GM10248 (cell line): ENCODE data around the gene LILRB3.
"Not testable (repeated sequence)": the region's sequence is repeated elsewhere in the genome, so short reads cannot be mapped to it uniquely, and the experiment has no call there.

ENCODE experiments used
- CTCF ChIA-PET: fragments of 300-600 bp; sonication (Branson Sonifier 250); formaldehyde crosslinking; extraction: SDS; loops from one replicate; lab custom pipeline; 2021; ENCODE audit warnings: antibody characterized with exemption; lab: Yijun Ruan, JAX
- POLR2A ChIA-PET: fragments of 350-650 bp; sonication (Branson Sonifier 250); formaldehyde crosslinking; extraction: SDS; loops from one replicate; lab custom pipeline; 2020; ENCODE audit warnings: antibody characterized with exemption; lab: Yijun Ruan, JAX
- DNase-seq: peaks from one replicate; pipeline ENCODE4 v3.0.0; 2012; ENCODE audit errors: extremely low spot score
- TF ChIP-seq, protein P1 (sequence below): IDR thresholded peaks from 2 replicates; pipeline ENCODE4 v1.5.1; 2012; ENCODE audit warnings: mild to moderate bottlenecking, low read depth; ENCODE audit errors: extremely low read depth, missing control alignments, control extremely low read depth

The LILRB3 gene

GRCh38 chr19:54209058-54209810 lies 13.6 kb downstream of the LILRB3 start:
- CTCF ChIA-PET = interaction anchor here (1.0 kb wide), 1 partner anchor 182 kb away, joined by 3 read pairs; no protein-coding TSS in a partner anchor
- TF ChIP-seq, protein P1, sequence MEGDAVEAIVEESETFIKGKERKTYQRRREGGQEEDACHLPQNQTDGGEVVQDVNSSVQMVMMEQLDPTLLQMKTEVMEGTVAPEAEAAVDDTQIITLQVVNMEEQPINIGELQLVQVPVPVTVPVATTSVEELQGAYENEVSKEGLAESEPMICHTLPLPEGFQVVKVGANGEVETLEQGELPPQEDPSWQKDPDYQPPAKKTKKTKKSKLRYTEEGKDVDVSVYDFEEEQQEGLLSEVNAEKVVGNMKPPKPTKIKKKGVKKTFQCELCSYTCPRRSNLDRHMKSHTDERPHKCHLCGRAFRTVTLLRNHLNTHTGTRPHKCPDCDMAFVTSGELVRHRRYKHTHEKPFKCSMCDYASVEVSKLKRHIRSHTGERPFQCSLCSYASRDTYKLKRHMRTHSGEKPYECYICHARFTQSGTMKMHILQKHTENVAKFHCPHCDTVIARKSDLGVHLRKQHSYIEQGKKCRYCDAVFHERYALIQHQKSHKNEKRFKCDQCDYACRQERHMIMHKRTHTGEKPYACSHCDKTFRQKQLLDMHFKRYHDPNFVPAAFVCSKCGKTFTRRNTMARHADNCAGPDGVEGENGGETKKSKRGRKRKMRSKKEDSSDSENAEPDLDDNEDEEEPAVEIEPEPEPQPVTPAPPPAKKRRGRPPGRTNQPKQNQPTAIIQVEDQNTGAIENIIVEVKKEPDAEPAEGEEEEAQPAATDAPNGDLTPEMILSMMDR = no peak
- POLR2A ChIA-PET = interaction anchor here (1.1 to 5.7 kb wide), 4 partner anchors 9 to 20 kb away, joined by 3 to 30 read pairs (median 8); partner anchors contain the start of genes MBOAT7, RPS9 and TSEN34
- no peak for DNase-seq

DNA sequence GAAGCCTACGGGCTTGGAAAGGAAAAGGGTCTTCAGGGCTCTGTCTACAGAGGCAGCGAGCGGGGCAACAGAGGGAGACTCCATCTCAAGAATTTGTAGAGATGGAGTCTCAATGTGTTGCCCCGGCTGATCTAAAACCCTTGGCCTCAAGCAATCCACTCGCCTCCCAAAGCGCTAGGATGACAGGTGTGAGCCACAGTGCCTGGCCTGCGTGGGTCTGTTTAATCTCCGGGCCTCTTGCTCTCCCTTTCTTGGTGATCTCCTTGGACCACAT lies 14.1 kb downstream of the LILRB3 start:
- DNase-seq = no peak
- TF ChIP-seq, protein P1 = no peak
- ChIA-PET CTCF (interaction anchor here (1.0 to 1.2 kb wide), 2 partner anchors 12 to 182 kb away, joined by 3 read pairs; no protein-coding TSS in a partner anchor), POLR2A (interaction anchor here (0.7 to 5.7 kb wide), 4 partner anchors 8 to 35 kb away, joined by 4 to 30 read pairs (median 8); partner anchors contain the start of genes MBOAT7, RPS9, TMC4 and TSEN34)

DNA sequence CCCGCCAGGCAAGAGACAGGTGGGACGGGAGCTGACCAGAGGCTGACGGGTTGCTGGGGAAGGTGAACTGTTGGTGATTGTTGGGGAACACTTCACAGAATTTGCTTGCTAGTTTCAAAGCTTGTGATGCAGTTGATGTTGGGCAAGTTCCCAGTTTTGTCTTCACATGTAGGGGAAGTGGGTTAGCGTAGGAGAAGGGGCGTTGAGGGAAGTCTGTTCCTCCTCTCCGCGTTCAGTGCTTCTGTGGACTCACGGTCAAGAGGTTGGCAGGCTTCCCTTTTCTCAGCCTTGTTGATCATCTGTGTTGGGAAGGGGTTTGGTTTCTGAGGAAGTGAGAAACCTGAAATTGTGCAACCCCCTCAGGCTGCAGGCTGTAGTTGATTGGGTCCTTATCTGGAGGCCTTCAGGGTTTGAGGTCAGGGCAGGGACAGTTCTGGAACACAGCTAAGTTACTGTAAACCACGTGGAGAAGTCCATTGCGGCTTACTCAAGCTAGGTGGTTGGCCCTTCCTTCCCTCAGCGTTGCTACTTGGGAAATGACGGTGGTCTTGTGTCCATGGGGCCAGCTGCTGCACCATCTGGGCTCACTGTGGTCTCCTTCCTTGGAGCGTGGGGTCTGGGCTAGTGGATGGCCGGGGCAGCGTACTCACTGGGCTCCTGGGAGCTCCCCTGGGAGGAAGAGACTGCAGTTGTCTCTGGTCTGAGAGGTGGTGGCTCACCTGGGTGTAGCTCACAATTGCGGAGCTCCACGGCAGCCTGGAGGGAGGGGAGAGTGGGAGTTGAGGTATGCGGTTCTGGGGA lies 14.6 kb downstream of the LILRB3 start:
- ChIA-PET CTCF (interaction anchor here (1.0 to 1.2 kb wide), 3 partner anchors 11 to 183 kb away, joined by 3 read pairs; no protein-coding TSS in a partner anchor), POLR2A (interaction anchor here (0.7 to 5.7 kb wide), 4 partner anchors 8 to 35 kb away, joined by 4 to 30 read pairs (median 8); partner anchors contain the start of genes MBOAT7, RPS9, TMC4 and TSEN34)
- peak; percentile 66 for DNase-seq
- TF ChIP-seq, protein P1 = no peak

GRCh38 chr19:54207676-54207982 lies 15.2 kb downstream of the LILRB3 start:
- TF ChIP-seq, protein P1 = no peak
- no peak for DNase-seq
- ChIA-PET CTCF (interaction anchor here (1.2 to 1.6 kb wide), 3 partner anchors 11 to 48 kb away, joined by 3 to 5 read pairs (median 3); partner anchors contain the start of gene LENG1), POLR2A (interaction anchor here (1.6 to 5.7 kb wide), 2 partner anchors 16 to 18 kb away, joined by 11 to 30 read pairs; partner anchors contain the start of genes MBOAT7 and TSEN34)

DNA sequence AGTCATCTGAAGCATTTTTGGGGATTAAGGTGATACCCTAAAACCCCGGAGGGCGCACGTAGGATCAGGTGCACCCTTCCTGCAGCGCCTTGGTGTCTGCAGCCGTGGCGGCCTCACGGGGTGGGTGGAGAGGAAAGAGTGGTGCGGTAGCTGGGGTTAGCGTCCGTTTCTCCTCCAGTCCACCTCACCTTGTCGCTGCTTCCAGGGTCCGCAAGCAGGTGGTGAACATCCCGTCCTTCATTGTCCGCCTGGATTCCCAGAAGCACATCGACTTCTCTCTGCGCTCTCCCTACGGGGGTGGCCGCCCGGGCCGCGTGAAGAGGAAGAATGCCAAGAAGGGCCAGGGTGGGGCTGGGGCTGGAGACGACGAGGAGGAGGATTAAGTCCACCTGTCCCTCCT lies 15.6 kb downstream of the LILRB3 start:
- ChIA-PET CTCF (interaction anchor here (1.6 to 3.1 kb wide), 2 partner anchors 47 to 59 kb away, joined by 5 to 8 read pairs; partner anchors contain the start of gene LENG1), POLR2A (interaction anchor here (1.6 to 5.7 kb wide), 2 partner anchors 16 to 18 kb away, joined by 11 to 30 read pairs; partner anchors contain the start of genes MBOAT7 and TSEN34)
- DNase-seq = not testable (repeated sequence)

DNA sequence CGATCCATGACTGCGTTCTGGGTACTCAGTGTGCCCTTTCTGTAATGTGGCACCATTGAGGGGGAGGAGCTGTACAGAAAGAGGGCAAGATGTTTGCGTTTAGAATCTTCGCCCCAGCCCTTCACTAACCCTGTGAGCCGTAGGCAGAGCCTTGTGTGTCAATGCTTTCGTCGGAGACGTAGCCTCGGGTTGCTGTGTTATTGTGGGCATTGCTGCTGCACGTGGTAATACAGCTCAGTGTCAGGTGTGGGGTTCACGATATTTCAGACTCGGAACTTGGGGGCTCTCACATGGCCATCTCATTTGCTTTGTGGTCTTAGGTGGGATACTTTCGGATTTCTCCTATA lies 16.0 kb downstream of the LILRB3 start:
- TF ChIP-seq, protein P1 = no peak
- DNase-seq = no peak
- ChIA-PET POLR2A (interaction anchor here (2.7 to 5.7 kb wide), 2 partner anchors 16 to 17 kb away, joined by 14 to 30 read pairs; partner anchors contain the start of genes MBOAT7 and TSEN34), CTCF (interaction anchor here (1.6 to 4.0 kb wide), 3 partner anchors 17 to 59 kb away, joined by 5 to 22 read pairs (median 8); partner anchors contain the start of genes LENG1, MBOAT7 and TSEN34)
